ENCODE measurements around the gene RACK1. TPM values are rescaled to one million over a fixed set of nuclear protein-coding genes. Genes with fewer than 3 reads are reported as not detected.

The RACK1 gene
- total and polyA plus RNA-seq, 2 donors from 2014 or later: 1,240 to 1,699 TPM

DNA sequence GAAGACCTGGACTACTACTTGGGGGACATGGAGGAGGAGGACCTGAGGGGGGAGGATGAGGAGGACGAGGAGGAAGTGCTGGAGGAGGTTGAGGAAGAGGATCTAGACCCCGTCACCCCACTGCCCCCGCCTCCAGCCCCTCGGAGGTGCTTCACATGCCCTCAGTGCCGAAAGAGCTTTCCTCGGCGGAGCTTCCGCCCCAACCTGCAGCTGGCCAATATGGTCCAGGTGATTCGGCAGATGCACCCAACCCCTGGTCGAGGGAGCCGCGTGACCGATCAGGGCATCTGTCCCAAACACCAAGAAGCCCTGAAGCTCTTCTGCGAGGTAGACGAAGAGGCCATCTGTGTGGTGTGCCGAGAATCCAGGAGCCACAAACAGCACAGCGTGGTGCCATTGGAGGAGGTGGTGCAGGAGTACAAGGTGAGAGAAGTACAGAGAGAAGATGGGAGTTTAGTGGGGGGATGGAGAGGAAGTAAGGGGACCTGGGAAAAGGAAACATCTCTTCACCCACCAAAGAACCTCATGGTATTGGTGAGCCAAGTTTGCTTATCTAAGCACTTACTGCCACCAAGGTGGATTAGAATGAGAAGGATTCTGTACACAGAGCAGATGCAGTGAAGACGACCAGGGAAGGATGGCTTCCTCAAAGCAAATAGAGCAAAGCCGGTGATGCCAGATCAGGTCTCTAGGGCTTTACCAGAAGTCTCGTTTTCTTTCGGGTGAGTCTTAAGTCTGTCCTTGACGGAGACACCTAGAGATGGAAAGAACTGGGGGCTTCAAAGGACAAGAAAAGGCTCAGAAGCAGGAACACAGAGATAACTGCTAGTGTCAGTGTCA, 19.1 kb downstream of the RACK1 start:
- H3K4me1 ChIP-seq (ENCODE audit: control insufficient read depth in 2 of 3, insufficient read depth in 2 of 3, low read depth in 1 of 3, low read length in 3 of 3): peaks cover 0 to 9% (median 8%) of the 10 kb centered on the region in 3 donors
- no peak overlapping the region for H3K27ac ChIP-seq (ENCODE audit: low read depth in 2 of 2, low read length in 2 of 2)
- H3K36me3 ChIP-seq (ENCODE audit: control insufficient read depth in 2 of 3, insufficient read depth in 3 of 3, low read length in 3 of 3): peaks cover 0 to 2% (median 0%) of the 10 kb centered on the region in 3 donors
- H3K27me3 ChIP-seq (ENCODE audit: control insufficient read depth, insufficient read depth, low read length): no peaks in the 10 kb centered on the region
- FAIRE-seq (no peak), DNase-seq (peak in 1 of 5 donors; percentile 83)
- H3K9me3 ChIP-seq (ENCODE audit: control insufficient read depth in 2 of 3, insufficient read depth in 1 of 3, low read length in 3 of 3): no peaks in the 10 kb centered on the region
- TF ChIP-seq CTCF (IDR thresholded peaks at IDR 0.05; ENCODE audit: borderline replicate concordance, extremely low read depth, insufficient read depth): no peak
- peak overlapping the region; percentile 71 to 96 (median 93) for H3K4me3 ChIP-seq (ENCODE audit: low read length in 3 of 3)
- intact Hi-C loops (cut with DNase I): no loop called here
- H3K9ac ChIP-seq (ENCODE audit: low read length in 3 of 3): peak overlapping the region; percentile 66 to 91 (median 84)

DNA sequence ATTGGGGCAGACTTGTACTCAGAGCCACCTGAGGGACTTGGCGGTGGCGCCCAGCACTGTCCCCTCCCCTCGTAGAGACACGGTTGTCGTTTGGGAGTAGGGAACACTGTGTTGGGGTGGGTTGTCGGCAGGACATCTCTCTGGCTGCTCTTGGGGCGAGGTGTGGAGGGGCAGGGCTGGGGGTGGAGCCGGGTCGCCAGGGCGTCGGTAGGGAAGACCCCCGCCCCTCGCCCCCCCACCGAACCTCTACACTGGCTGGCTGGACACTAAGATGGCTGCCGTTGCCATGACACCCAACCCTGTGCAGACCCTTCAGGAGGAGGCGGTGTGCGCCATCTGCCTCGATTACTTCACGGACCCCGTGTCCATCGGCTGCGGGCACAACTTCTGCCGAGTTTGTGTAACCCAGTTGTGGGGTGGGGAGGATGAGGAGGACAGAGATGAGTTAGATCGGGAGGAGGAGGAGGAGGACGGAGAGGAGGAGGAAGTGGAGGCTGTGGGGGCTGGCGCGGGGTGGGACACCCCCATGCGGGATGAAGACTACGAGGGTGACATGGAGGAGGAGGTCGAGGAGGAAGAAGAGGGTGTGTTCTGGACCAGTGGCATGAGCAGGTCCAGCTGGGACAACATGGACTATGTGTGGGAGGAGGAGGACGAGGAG, 19.8 kb downstream of the RACK1 start:
- Histone ChIP-seq H3K36me3 (ENCODE audit: control insufficient read depth in 2 of 3, insufficient read depth in 3 of 3, low read length in 3 of 3) (no peaks in the 10 kb centered on the region), H3K27me3 (ENCODE audit: control insufficient read depth, insufficient read depth, low read length) (no peaks in the 10 kb centered on the region), H3K9ac (ENCODE audit: low read length in 3 of 3) (peak overlapping the region; percentile 66 to 91 (median 84)), H3K4me1 (ENCODE audit: control insufficient read depth in 2 of 3, insufficient read depth in 2 of 3, low read depth in 1 of 3, low read length in 3 of 3) (peaks cover 0 to 9% (median 8%) of the 10 kb centered on the region in 3 donors), H3K9me3 (ENCODE audit: control insufficient read depth in 2 of 3, insufficient read depth in 1 of 3, low read length in 3 of 3) (no peaks in the 10 kb centered on the region), H3K27ac (ENCODE audit: low read depth in 2 of 2, low read length in 2 of 2) (peak overlapping the region; percentile 96), H3K4me3 (ENCODE audit: low read length in 3 of 3) (peak overlapping the region; percentile 71 to 96 (median 93))
- peak in 4 of 5 donors; percentile 85 to 92 (median 90) for DNase-seq
- no peak for TF ChIP-seq CTCF (IDR thresholded peaks at IDR 0.05; ENCODE audit: borderline replicate concordance, extremely low read depth, insufficient read depth)
- intact Hi-C loops (cut with DNase I): no loop called here
- no peak for FAIRE-seq

GRCh38 chr5:181223058-181223728, 20.5 kb downstream of the RACK1 start, which contains the start of gene TRIM41:
TRIM41 (plus strand) TSS chr5:181223281; CDS start chr5:181224000, 719 bp downstream.
- TF ChIP-seq CTCF (IDR thresholded peaks at IDR 0.05; ENCODE audit: borderline replicate concordance, extremely low read depth, insufficient read depth): peak; percentile 14
- H3K27ac ChIP-seq (ENCODE audit: low read depth in 2 of 2, low read length in 2 of 2): peak within 1 kb of the TSS; percentile 96
- H3K9me3 ChIP-seq (ENCODE audit: control insufficient read depth in 2 of 3, insufficient read depth in 1 of 3, low read length in 3 of 3): no peaks in the 10 kb centered on the region
- H3K9ac ChIP-seq (ENCODE audit: low read length in 3 of 3): peak within 1 kb of the TSS; percentile 75 to 91 (median 84)
- FAIRE-seq (no peak), DNase-seq (peak; percentile 98 to 100 (median 99))
- H3K27me3 ChIP-seq (ENCODE audit: control insufficient read depth, insufficient read depth, low read length): no peaks in the 10 kb centered on the region
- intact Hi-C loops (cut with DNase I): no loop called here
- peaks cover 0 to 9% (median 8%) of the 10 kb centered on the region in 3 donors for H3K4me1 ChIP-seq (ENCODE audit: control insufficient read depth in 2 of 3, insufficient read depth in 2 of 3, low read depth in 1 of 3, low read length in 3 of 3)
- peak within 1 kb of the TSS; percentile 71 to 96 (median 93) for H3K4me3 ChIP-seq (ENCODE audit: low read length in 3 of 3)
- H3K36me3 ChIP-seq (ENCODE audit: control insufficient read depth in 2 of 3, insufficient read depth in 3 of 3, low read length in 3 of 3): no peaks in the 10 kb centered on the region
